Effector CD4-positive, alpha-beta T cell (primary cell): ENCODE results near the gene MRPL40.
A peak's percentile ranks its signal among the peaks of the same experiment; 100 is the strongest.
"Not testable (repeated sequence)": the region's sequence is repeated elsewhere in the genome, so short reads cannot be mapped to it uniquely, and the experiment has no call there.

ENCODE experiments used
- DNase-seq: peaks from one replicate; pipeline ENCODE4 v3.0.0-alpha.2; 2020

The MRPL40 gene

GRCh38 chr22:19442166-19442565 lies 9.8 kb downstream of the MRPL40 start:
- DNase-seq: no peak

GRCh38 chr22:19443544-19444211 lies 11.3 kb downstream of the MRPL40 start:
- DNase-seq: no peak

- DNase-seq: not testable (repeated sequence)
Measured at GRCh38 chr22:19445279-19445982, 13.1 kb downstream of the MRPL40 start.

- no peak for DNase-seq
Measured at GRCh38 chr22:19446603-19447329, 14.4 kb downstream of the MRPL40 start.

- peak; percentile 87 for DNase-seq
Measured at GRCh38 chr22:19447330-19448075, 15.2 kb downstream of the MRPL40 start, which contains the start of gene C22orf39. Gene C22orf39, minus strand, starts transcription at chr22:19447711. Its CDS starts 23 bp downstream, at chr22:19447688.

GRCh38 chr22:19448076-19448607 lies 15.8 kb downstream of the MRPL40 start:
- no peak for DNase-seq

GRCh38 chr22:19448739-19449421 lies 16.5 kb downstream of the MRPL40 start:
- DNase-seq: no peak

- no peak for DNase-seq
Measured at GRCh38 chr22:19449422-19449767, 17.1 kb downstream of the MRPL40 start.

GRCh38 chr22:19450363-19451175 lies 18.2 kb downstream of the MRPL40 start:
- no peak for DNase-seq

- DNase-seq: no peak
Measured at GRCh38 chr22:19451570-19451969, 19.2 kb downstream of the MRPL40 start.

GRCh38 chr22:19453718-19454117 lies 21.4 kb downstream of the MRPL40 start:
- DNase-seq: no peak

GRCh38 chr22:19454156-19454555 lies 21.8 kb downstream of the MRPL40 start:
- no peak for DNase-seq

GRCh38 chr22:19455033-19455432 lies 22.7 kb downstream of the MRPL40 start:
- no peak for DNase-seq

GRCh38 chr22:19455585-19456370 lies 23.4 kb downstream of the MRPL40 start:
- DNase-seq: no peak

GRCh38 chr22:19456541-19456940 lies 24.2 kb downstream of the MRPL40 start:
- DNase-seq: no peak

GRCh38 chr22:19457828-19458428 lies 25.6 kb downstream of the MRPL40 start:
- DNase-seq: no peak

GRCh38 chr22:19460036-19460435 lies 27.7 kb downstream of the MRPL40 start:
- DNase-seq: no peak

GRCh38 chr22:19461506-19461905 lies 29.2 kb downstream of the MRPL40 start:
- no peak for DNase-seq

GRCh38 chr22:19463008-19463407 lies 30.7 kb downstream of the MRPL40 start:
- DNase-seq: no peak
